GM19463 (cell line): Measurements from ENCODE around the gene SERTAD3.
"Not testable (repeated sequence)": the region's sequence is repeated elsewhere in the genome, so short reads cannot be mapped to it uniquely, and the experiment has no call there.

Source experiments
- ATAC-seq: cut with Tn5 transposase; IDR thresholded peaks from one replicate; pipeline ENCODE4 v1.9.1; 2021; ENCODE audit warnings: mild to moderate bottlenecking, moderate library complexity; ENCODE audit not compliant: unreplicated experiment

The SERTAD3 gene

GRCh38 chr19:40458597-40458974 lies 14.5 kb upstream of the SERTAD3 start:
- no peak for ATAC-seq

DNA sequence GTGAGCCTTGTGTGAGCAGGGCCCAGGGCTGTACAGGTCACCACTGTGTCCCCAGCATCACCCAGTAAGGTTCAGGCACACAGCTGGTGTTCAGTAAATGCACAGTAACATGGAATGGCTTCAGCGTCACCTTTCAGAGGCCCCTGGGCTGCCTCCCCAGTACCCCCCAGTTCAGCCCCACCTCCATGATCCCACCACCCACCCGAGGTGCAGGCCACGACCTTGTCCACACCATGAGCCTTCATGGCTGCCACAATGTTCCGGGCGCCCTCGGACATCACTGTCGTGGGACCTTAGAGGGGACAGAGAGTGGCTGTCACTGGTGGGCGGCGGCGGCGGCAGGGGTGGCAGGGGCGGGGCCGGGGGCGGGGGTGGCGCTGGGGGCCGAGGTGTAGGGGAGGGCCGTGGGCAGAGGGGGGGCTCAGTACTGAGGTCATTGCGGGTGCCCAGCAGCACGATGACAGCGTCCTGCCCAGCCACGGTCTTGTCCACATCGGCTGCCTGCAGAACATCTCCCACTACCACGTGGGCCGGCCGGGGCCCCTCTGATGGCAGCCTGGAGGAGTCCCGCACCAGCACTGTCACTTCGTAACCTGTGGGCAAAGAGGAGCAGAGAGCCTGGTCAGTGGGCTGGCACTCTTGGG lies 13.9 kb upstream of the SERTAD3 start:
- no peak for ATAC-seq

DNA sequence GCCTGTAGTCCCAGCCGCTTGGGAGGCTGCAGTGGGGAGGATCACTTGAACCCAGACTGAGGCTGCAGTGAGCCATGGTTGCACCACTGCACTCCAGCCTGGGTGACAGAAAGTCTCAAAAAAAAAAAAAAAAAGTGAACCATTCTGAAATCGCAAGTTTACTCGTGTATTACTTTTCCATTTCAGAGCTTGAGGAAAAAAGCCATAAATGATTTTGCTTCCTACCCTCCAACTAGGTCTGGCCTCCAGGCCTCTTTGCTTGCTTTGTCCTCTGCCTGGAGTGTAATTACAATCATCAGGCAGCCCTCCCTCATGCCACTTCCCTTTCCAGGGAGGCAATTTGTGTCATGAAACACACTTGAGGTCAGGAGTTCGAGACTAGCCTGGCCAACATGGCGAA lies 12.9 kb upstream of the SERTAD3 start:
- no peak for ATAC-seq

GRCh38 chr19:40453943-40454342 lies 9.8 kb upstream of the SERTAD3 start:
- not testable (repeated sequence) for ATAC-seq

GRCh38 chr19:40453151-40453735 lies 9.1 kb upstream of the SERTAD3 start:
- ATAC-seq = no peak

DNA sequence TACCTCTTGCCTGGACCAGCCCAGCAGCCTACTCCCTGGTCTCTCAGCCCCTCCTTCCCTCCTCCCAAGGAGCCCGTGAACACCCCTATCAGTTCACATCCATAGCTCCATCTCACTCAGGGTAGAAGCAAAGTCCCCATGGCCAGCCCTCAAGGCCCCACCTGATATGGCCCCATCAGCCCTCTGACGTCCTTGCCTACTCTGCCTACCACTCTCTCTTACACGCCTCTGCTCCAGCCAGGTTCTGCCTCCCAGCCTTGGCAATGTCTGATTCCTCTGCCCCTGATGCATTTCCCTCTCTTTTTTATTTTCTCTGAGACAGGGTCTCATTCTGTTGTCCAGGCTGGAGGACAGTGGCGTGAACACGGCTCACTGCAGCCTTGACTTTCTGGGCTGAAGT lies 7.9 kb upstream of the SERTAD3 start:
- no peak for ATAC-seq

DNA sequence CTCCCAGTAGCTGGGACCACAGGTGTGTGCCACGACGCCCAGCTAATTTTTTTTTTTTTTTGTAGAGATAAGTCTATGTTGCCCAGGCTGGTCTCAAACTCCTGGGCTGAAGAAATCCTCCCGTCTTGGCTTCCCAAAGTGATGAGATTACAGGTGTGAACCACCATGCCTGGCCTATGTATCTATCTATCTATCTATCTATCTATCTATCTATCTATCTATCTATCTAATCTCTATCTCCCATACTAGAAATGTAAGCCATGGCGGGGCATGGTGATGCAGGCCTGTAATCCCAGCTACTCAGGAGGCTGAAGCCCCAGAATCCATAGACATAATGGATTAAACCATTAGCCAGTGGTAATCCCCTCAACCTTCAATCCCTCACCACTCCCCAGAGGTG lies 6.5 kb upstream of the SERTAD3 start:
- no peak for ATAC-seq

DNA sequence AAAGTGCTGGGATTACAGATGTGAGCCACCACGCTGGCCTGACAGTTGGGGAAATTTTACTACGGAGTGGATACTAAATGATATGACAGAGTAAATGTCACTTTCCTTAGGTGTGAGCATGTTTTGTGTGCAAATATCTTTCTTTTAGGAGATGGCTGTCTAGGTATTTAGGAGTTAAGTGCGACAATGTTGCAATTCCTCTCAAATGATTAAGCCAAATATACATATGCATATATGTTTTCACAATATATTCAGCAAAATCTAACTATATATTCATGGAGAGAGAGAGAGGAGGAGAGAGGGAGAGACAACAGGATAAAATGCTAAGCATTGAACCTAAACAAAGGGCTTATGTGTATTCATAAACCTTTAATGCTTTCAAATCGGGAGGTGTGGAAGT lies 5.4 kb upstream of the SERTAD3 start:
- no peak for ATAC-seq

GRCh38 chr19:40446263-40446784 lies 2.2 kb upstream of the SERTAD3 start:
- no peak for ATAC-seq

DNA sequence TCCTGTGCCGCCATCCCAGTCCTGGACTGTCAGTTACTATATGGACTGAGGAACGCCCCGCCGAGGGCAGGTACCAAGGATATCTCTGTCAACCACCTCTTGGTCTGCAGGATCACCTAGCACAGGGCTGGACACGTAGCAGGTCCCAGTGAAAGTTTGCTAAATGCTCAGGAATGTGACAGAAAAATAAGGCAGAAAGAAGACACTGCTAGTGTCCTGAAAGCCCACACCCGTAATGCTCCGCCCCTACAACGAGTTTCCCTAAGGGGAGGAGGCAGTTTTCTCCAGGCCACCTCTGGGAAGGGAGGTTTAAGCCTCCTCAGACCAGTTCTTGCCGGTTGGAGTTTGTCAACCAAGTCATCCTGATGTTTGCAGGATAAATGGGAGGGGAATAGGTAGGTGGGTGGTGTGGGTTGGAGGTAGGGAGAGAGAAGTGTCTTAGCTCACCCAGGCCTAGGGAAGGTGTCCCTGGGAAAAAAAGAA lies 1.7 kb upstream of the SERTAD3 start:
- no peak for ATAC-seq

DNA sequence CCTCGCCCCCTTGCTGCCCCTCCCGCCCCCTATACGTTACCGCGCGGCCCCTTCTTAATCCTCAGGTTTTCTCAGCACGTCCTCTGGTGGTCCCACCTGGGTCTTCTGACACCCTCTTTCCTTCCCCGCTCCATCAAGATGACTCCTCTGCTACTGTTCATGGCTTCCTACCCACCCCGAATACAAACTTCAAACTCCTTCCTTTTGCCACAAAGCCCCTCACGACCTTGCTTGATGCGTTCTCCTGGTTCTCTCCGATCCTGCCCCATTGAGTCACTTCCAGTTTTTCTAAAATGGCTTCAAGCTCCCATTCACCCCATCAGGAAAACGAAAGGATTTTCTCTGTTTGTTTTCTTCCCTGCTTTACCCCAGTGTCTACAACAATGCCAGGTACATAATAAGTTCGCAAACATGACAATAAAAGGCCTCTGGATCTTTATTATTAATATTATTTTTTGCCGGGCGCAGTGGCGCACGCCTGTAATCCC lies 734 bp upstream of the SERTAD3 start:
- no peak for ATAC-seq

DNA sequence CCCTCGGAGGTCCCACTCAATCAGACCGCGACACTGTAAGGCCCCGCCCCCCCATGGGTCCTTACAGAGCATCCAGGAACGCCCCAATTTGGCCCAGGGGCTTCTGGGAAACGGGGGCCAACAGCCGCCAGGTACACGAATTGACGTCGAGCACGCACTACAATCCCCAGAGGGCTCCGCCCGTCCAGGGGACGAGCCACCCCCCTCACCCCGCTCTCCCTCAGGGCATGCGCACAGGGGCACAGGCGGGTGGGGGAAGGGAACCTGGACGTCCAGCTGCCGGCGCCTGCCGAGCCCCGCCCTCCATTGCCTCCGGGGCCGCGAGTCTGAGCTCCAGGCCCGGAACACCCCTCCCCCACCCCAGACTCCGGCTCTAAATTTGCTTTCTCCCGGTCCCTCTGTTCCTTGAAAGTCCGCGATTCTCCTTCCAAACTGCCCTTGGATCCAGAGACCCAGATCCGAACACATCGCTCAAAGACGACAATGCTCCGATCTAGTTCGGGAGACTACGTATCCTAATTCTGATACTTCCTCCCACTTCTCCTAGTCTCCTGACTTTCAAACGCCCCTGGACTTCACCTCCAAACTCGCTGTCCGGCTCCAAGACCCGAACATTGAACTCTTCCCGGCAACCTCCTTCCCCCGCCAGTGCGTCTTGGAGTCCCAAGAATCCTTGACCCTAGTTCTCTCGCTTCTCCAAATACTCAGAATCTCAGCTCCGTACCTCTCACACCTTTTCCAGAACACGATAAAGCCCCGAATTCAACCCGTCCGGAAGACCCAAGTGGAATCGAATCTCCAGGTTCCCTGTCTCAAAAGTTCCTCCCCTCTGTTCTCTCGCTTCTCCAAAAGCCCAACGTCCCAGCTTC lies 770 bp downstream of the SERTAD3 start:
- ATAC-seq = peak; percentile 63

DNA sequence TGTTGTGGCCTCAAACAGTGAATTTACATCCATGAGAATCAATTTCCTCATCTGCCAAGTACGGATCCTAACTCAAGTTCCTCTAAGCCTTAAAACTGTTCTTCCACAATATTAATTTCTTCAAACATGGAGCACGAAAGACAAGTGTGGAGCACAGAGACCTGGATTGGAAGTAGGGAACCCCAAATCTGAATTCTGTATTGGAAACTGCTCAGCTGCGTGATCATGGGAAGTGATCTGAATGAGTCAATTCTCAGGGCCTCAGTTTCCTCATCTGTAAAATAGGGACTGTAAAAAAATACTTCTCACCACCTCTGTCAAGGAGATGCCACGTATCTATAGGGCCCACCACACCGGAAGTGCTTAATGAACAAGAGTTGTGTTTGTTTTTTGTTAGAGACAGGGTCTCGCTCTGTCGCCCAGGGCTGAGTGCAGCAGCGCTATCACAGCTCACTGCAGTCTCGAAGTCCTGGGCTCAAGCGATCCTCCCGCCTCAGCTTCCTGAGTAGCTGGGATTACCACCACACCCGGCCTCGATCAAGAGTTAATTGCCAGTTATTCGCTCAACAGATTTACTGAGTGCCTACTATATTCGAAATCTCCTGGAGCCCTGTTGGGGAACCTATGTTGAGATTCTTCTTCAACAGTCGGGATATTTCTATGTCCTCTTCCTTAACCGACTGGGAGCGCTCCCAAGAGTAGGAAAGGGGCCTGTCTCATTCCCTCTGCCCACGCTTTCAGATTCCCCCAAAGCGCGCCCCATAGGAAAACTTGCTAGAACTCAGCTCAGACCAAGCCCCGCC lies 1.6 kb downstream of the SERTAD3 start:
- no peak for ATAC-seq

DNA sequence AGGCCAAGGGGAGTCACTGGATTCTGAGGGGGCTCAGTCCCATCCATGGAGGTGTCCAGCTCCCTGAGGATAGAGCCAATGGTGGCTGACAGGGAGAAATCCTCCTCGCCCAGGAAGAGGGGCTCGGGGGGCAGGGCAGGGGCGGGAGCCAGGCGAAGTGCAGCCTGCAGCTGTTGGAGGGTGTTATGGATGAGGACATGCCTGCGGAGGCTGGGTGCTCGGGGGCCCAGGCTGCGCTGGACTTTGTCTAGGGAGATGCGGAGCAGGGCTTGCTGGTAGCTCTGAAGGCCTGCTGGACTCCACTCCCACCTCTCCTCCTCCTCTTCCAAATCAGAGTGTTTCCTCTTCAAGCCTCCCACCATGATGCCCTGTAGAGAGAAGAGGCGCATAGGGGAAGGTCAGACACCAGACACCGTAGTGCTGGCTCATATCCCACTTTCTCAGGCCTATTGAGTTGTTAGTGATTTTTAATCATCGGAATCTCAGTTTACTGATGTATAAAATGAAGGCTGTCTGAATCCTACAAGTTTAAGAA lies 2.3 kb downstream of the SERTAD3 start:
- no peak for ATAC-seq

DNA sequence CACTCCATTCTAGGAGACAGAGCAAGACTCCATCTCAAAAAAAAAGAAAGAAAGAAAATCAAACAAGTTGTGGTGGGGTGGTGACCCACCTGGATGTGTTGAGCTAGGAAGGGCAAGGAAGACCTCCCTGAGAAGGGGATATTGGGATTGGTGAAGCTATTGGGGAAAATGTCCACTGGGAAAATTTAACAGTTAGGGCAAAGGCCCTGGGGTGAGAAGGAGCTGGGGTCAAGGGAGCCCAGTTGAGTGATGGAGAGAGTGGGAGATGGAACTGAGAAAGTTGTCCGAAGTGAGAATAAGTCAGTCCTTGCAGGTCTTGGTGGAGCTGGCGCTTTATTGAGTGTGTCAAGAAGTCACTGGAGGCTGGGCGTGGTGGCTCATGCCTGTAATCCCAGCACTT lies 5.9 kb downstream of the SERTAD3 start:
- ATAC-seq = no peak

DNA sequence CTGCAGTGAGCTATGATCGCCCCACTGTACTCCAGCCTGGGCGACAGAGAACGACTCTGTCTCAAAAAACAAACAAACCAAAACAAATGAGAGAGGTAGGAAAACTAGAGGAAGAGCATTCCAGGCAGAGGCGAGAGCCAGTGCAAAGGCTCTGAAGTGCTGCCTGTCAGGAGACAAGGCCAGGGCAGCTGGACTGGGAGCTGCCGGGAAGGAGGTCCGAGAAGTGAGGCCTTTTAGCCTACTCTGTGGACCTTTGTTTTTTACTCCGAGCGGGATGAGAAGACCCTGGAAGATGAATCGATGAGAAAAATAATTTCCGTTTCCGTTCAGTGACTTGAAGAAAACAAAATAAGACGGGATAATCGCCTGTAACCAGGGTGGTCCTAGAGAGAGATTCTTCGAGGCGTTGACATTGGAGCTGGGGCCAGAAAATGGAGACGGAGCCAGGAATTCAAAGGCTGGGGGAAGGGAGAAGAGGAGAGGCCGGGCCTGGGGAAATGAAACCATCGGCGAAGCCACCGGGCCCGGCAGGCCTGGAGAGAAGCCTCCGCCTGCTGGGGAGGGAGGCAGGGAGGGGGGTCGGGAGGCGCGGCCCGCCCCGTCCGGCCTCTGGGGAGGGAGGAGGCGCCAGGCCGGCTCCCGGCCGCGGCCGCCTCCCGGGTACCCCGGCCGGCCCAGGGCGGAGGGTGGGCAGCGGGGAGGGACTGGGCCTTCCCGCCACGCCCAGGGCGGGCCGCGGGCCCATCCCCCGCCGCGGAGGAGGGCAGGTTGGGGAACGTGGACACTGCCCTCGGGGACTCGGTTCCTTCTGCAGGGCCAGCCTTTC lies 10.5 kb downstream of the SERTAD3 start:
- peak; percentile 63 for ATAC-seq

DNA sequence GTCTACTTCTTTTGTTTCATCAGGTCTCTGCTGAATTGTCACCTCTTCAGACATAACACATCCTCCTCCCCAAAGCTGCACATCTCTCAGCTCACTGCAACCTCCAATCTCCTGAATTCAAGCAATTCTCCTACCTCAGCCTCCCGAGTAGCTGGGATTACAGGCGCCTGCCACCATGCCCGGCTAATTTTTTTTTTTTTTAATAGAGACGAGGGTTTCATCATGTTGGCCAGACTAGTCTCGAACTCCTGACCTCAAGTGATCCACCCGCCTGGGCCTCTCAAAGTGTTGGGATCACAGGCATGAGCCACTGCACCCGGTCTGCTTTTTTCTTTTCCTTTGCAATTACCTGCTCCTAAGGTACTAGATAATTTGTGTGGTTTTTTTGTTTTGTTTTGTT lies 11.4 kb downstream of the SERTAD3 start:
- not testable (repeated sequence) for ATAC-seq

- no peak for ATAC-seq
These were observed 12.4 kb downstream of the SERTAD3 start for GRCh38 chr19:40431698-40432097.

GRCh38 chr19:40430242-40430641 lies 13.9 kb downstream of the SERTAD3 start:
- not testable (repeated sequence) for ATAC-seq

DNA sequence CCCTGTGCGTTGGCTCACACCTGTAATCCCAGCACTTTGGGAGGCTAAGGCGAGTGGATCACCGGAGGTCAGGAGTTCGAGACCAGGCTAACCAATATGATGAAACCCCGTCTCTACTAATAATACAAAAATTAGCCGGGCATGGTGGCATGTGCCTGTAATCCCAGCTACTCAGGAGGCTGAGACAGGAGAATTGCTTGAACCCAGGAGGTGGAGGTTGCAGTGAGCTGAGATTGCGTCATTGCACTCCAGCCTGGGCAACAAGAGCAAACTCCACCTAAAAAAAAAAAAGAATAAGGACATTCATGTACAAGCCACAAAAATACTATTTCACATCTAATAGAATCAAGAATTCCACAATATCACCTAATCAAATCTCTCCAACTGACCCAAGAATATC lies 15.9 kb downstream of the SERTAD3 start:
- ATAC-seq = not testable (repeated sequence)
